Effector memory CD4-positive, alpha-beta T cell (primary cell): ENCODE data around the gene SPG11.
"Not testable (repeated sequence)": the region's sequence is repeated elsewhere in the genome, so short reads cannot be mapped to it uniquely, and the experiment has no call there.

ENCODE experiments used
- DNase-seq, 3 donors: peaks; one replicate each; pipeline ENCODE4 v3.0.0-alpha.2; 2020
- H3K27ac ChIP-seq: 2 replicates; pipeline ENCODE4 v1.7.0; 2013; ENCODE audit warnings: mild to moderate bottlenecking, low read length, moderate library complexity; ENCODE audit not compliant: insufficient read depth, poor library complexity, severe bottlenecking
- H3K27me3 ChIP-seq: replicated peaks from 2 replicates; pipeline ENCODE4 v1.7.0; 2013; ENCODE audit warnings: mild to moderate bottlenecking, low read length; ENCODE audit not compliant: insufficient read depth, control insufficient read depth, poor library complexity, severe bottlenecking
- H3K36me3 ChIP-seq: 2 replicates; pipeline ENCODE4 v1.7.0; 2013; ENCODE audit warnings: mild to moderate bottlenecking, low read length, moderate library complexity; ENCODE audit not compliant: control insufficient read depth, insufficient read depth
- H3K4me1 ChIP-seq: 2 replicates; pipeline ENCODE4 v1.7.0; 2013; ENCODE audit warnings: low read length, mild to moderate bottlenecking; ENCODE audit not compliant: control insufficient read depth, insufficient read depth, poor library complexity, severe bottlenecking
- H3K4me3 ChIP-seq: 2 replicates; pipeline ENCODE4 v1.7.0; 2013; ENCODE audit warnings: low read length, low read depth, mild to moderate bottlenecking; ENCODE audit not compliant: insufficient read depth, poor library complexity, severe bottlenecking
- H3K9me3 ChIP-seq: 2 replicates; pipeline ENCODE4 v1.7.0; 2013; ENCODE audit warnings: mild to moderate bottlenecking, low read length, moderate library complexity; ENCODE audit not compliant: control insufficient read depth

SPG11 gene

GRCh38 chr15:44570361-44570760 lies 93.1 kb downstream of the SPG11 start:
- H3K4me1 ChIP-seq, result no peaks in the 10 kb centered on the region
- no peak overlapping the region for H3K4me3 ChIP-seq
- DNase-seq, result no peak
- peaks cover 48% of the 10 kb centered on the region for H3K36me3 ChIP-seq
- no peaks in the 10 kb centered on the region for H3K9me3 ChIP-seq
- no peak overlapping the region for H3K27ac ChIP-seq
- H3K27me3 ChIP-seq, result no peaks in the 10 kb centered on the region

- Histone ChIP-seq H3K27ac (no peak overlapping the region), H3K4me1 (no peaks in the 10 kb centered on the region), H3K4me3 (no peak overlapping the region), H3K27me3 (no peaks in the 10 kb centered on the region), H3K36me3 (peaks cover 55% of the 10 kb centered on the region), H3K9me3 (no peaks in the 10 kb centered on the region)
- DNase-seq, result no peak
These were observed 94.1 kb downstream of the SPG11 start for GRCh38 chr15:44569316-44569715.

GRCh38 chr15:44568338-44568737 lies 95.1 kb downstream of the SPG11 start:
- Histone ChIP-seq H3K4me3 (no peak overlapping the region), H3K27ac (no peak overlapping the region), H3K4me1 (no peaks in the 10 kb centered on the region), H3K27me3 (no peaks in the 10 kb centered on the region), H3K36me3 (peaks cover 61% of the 10 kb centered on the region), H3K9me3 (no peaks in the 10 kb centered on the region)
- no peak for DNase-seq

GRCh38 chr15:44566155-44566540 lies 97.3 kb downstream of the SPG11 start:
- Histone ChIP-seq H3K36me3 (peaks cover 67% of the 10 kb centered on the region), H3K27ac (no peak overlapping the region), H3K27me3 (no peaks in the 10 kb centered on the region), H3K4me1 (no peaks in the 10 kb centered on the region), H3K9me3 (no peaks in the 10 kb centered on the region), H3K4me3 (no peak overlapping the region)
- DNase-seq, result no peak

- no peak overlapping the region for H3K4me3 ChIP-seq
- peaks cover 61% of the 10 kb centered on the region for H3K36me3 ChIP-seq
- H3K4me1 ChIP-seq, result peaks cover 2% of the 10 kb centered on the region
- no peaks in the 10 kb centered on the region for H3K9me3 ChIP-seq
- H3K27me3 ChIP-seq, result no peaks in the 10 kb centered on the region
- no peak for DNase-seq
- peak overlapping the region; percentile 3 for H3K27ac ChIP-seq
These were observed 97.9 kb downstream of the SPG11 start for GRCh38 chr15:44565387-44566154.

- H3K36me3 ChIP-seq, result peaks cover 61% of the 10 kb centered on the region
- H3K9me3 ChIP-seq, H3K4me1 ChIP-seq, DNase-seq, H3K27me3 ChIP-seq, H3K27ac ChIP-seq, H3K4me3 ChIP-seq: not testable (repeated sequence)
These were observed 102.5 kb downstream of the SPG11 start for GRCh38 chr15:44560926-44561325.

GRCh38 chr15:44554934-44555723 lies 108.3 kb downstream of the SPG11 start:
- no peak overlapping the region for H3K4me3 ChIP-seq
- DNase-seq, result no peak
- H3K4me1 ChIP-seq, result peaks cover 13% of the 10 kb centered on the region
- peaks cover 47% of the 10 kb centered on the region for H3K36me3 ChIP-seq
- H3K9me3 ChIP-seq, result no peaks in the 10 kb centered on the region
- no peak overlapping the region for H3K27ac ChIP-seq
- no peaks in the 10 kb centered on the region for H3K27me3 ChIP-seq

- Histone ChIP-seq H3K4me1 (peaks cover 12% of the 10 kb centered on the region), H3K9me3 (no peaks in the 10 kb centered on the region), H3K27me3 (no peaks in the 10 kb centered on the region), H3K4me3 (no peak overlapping the region), H3K27ac (no peak overlapping the region), H3K36me3 (peaks cover 23% of the 10 kb centered on the region)
- no peak for DNase-seq
These were observed 112.7 kb downstream of the SPG11 start for GRCh38 chr15:44550734-44551133.

- H3K9me3 ChIP-seq, result no peaks in the 10 kb centered on the region
- peaks cover 21% of the 10 kb centered on the region for H3K36me3 ChIP-seq
These were observed 113.2 kb downstream of the SPG11 start for GRCh38 chr15:44550256-44550655.

GRCh38 chr15:44549152-44549551 lies 114.3 kb downstream of the SPG11 start:
- peaks cover 14% of the 10 kb centered on the region for H3K36me3 ChIP-seq
- H3K27ac ChIP-seq, H3K27me3 ChIP-seq, H3K4me3 ChIP-seq, H3K4me1 ChIP-seq, H3K9me3 ChIP-seq, DNase-seq: not testable (repeated sequence)

More at GRCh38 chr15:44550256-44550655, 113.2 kb downstream of the SPG11 start:
- Histone ChIP-seq H3K27me3 (no peaks in the 10 kb centered on the region), H3K4me1 (peaks cover 10% of the 10 kb centered on the region), H3K4me3 (no peak overlapping the region), H3K27ac (no peak overlapping the region)
- no peak for DNase-seq
